Activated T-cell treated with anti-CD3 and anti-CD28 coated beads, Interleukin-2, amount 50 U/mL, for 72 hours (primary cell): ENCODE measurements around the gene ARHGEF35. TPM values are rescaled to one million over a fixed set of nuclear protein-coding genes. Genes with fewer than 3 reads are reported as not detected.
A peak's percentile ranks its signal among the peaks of the same experiment; 100 is the strongest.
"Not testable (repeated sequence)": the region's sequence is repeated elsewhere in the genome, so short reads cannot be mapped to it uniquely, and the experiment has no call there.

ENCODE experiments used
- ATAC-seq, 2 donors: fragments of 150-1000 bp; cut with Tn5 transposase; replicated peaks in 1 of 2; 2 replicates each; pipeline ENCODE4 v1.10.0; 2021; ENCODE audit warnings: moderate library complexity in 2 of 2, mild to moderate bottlenecking in 1 of 2
- DNase-seq, 2 donors: peaks; one replicate each; pipeline ENCODE4 v3.0.0; 2021 to 2022; ENCODE audit warnings: mixed read lengths in 1 of 2
- H3K27ac Mint-ChIP-seq: one replicate; pipeline ENCODE4 v1.8.0; 2022; ENCODE audit warnings: mild to moderate bottlenecking, moderate library complexity, mixed read lengths
- H3K27me3 Mint-ChIP-seq: one replicate; pipeline ENCODE4 v1.8.0; 2022; ENCODE audit warnings: low read depth, mixed read lengths
- H3K36me3 Mint-ChIP-seq, 2 donors: one replicate each; pipeline ENCODE4 v1.8.0; 2022; ENCODE audit warnings: mixed read lengths in 2 of 2, mild to moderate bottlenecking in 1 of 2; ENCODE audit not compliant: insufficient read depth in 2 of 2
- H3K4me1 Mint-ChIP-seq: one replicate; pipeline ENCODE4 v1.8.0; 2022; ENCODE audit warnings: low read depth, mixed read lengths
- H3K4me3 Mint-ChIP-seq, 2 donors: one replicate each; pipeline ENCODE4 v1.8.0; 2022; ENCODE audit warnings: mild to moderate bottlenecking in 2 of 2, mixed read lengths in 2 of 2, moderate library complexity in 2 of 2
- H3K9me3 Mint-ChIP-seq, 2 donors: one replicate each; pipeline ENCODE4 v1.8.0; 2022; ENCODE audit warnings: mixed read lengths in 2 of 2
- total RNA-seq, 2 donors: library from RNA; stranded (reverse); gene quantifications; one replicate each; pipeline ENCODE4 v1.2.3, GENCODE V29; 2022

The ARHGEF35 gene
- total RNA-seq, 2 donors from 2014 or later = 3.8 to 7.4 TPM

- ATAC-seq, H3K4me3 Mint-ChIP-seq, H3K27me3 Mint-ChIP-seq, H3K9me3 Mint-ChIP-seq, H3K36me3 Mint-ChIP-seq, H3K4me1 Mint-ChIP-seq, DNase-seq, H3K27ac Mint-ChIP-seq: not testable (repeated sequence)
Measured at GRCh38 chr7:144203086-144203485, 7.5 kb upstream of the ARHGEF35 start.

- not testable (repeated sequence) for H3K27ac Mint-ChIP-seq, H3K36me3 Mint-ChIP-seq, DNase-seq, H3K4me3 Mint-ChIP-seq, H3K27me3 Mint-ChIP-seq, H3K4me1 Mint-ChIP-seq, H3K9me3 Mint-ChIP-seq
- ATAC-seq = peak; percentile 94 to 96
Measured at GRCh38 chr7:144201978-144202377, 6.3 kb upstream of the ARHGEF35 start.

DNA sequence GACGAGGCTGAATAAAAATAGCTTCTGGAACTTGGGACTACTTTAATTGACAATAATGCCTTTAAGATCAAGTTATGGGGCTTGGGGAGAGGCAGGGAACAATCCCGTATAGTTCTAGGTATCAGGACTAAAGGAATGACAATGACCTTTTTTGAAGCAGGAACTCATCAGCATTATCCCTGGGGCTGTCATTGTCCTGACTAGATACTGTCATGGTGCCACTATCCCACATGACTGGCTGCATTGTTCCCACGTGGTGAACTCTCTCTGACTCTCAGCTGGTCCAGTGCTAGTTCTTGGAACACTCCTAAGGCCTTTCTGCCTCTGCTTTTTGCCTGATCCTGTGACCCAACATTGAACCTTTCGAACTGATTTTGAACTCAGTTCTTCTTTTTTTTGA, 3.3 kb upstream of the ARHGEF35 start:
- H3K27me3 Mint-ChIP-seq, ATAC-seq, H3K9me3 Mint-ChIP-seq, H3K4me3 Mint-ChIP-seq, H3K27ac Mint-ChIP-seq, DNase-seq, H3K36me3 Mint-ChIP-seq, H3K4me1 Mint-ChIP-seq: not testable (repeated sequence)

GRCh38 chr7:144194453-144194852, 1.2 kb downstream of the ARHGEF35 start:
- not testable (repeated sequence) for H3K9me3 Mint-ChIP-seq, H3K27me3 Mint-ChIP-seq, DNase-seq, H3K36me3 Mint-ChIP-seq, H3K4me1 Mint-ChIP-seq, H3K4me3 Mint-ChIP-seq, H3K27ac Mint-ChIP-seq, ATAC-seq

DNA sequence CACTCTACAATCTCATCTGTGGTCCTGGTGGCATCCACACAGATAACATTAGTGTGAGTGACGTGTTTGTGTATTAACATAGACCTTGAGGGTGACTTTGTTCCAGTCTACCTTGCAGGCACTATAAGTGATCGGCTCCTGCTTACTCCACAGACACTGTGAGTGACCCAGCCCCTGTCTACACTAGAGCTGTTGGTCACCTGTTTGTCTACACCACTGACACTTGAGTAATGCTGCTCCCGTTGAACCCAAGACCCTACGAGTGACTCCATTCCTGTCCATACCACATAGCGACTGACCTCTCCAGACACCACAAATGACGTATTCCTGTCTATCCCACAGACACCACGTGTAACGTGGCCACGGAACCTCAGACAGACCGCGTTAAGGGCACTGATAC, 1.9 kb downstream of the ARHGEF35 start:
- not testable (repeated sequence) for H3K36me3 Mint-ChIP-seq, ATAC-seq, DNase-seq, H3K4me3 Mint-ChIP-seq, H3K4me1 Mint-ChIP-seq, H3K27me3 Mint-ChIP-seq, H3K9me3 Mint-ChIP-seq, H3K27ac Mint-ChIP-seq

DNA sequence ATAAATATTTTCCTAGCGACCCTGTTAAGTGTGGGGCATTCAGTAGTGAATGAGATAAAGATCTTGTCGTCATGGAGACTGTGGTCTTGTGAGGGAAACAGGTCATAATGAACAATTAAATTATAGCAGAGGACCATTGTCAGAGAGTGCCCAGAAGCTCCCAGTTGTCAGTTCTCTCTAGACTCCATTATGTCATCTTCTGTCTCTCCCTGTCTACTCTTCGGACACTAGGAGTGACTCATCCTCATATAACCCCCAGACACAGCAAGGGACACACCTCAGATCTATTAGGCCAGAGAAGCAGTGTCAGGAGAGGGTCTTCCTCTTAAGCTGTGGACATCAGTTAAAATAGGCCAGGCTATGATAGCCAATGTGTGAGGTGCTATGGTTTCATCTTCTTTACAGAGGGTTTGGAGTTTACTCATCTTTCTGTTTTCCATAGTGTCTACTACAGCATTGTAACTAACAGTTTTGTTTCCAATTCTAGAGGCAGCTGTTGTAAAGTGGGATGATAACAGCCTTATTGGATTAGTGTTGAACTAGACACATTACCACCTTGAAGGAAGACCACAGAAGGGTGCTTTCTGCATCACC, 7.0 kb downstream of the ARHGEF35 start:
- not testable (repeated sequence) for DNase-seq, H3K36me3 Mint-ChIP-seq, H3K4me3 Mint-ChIP-seq, H3K4me1 Mint-ChIP-seq, H3K27ac Mint-ChIP-seq, H3K27me3 Mint-ChIP-seq, H3K9me3 Mint-ChIP-seq
- ATAC-seq = peak in 1 of 2 donors; percentile 62

DNA sequence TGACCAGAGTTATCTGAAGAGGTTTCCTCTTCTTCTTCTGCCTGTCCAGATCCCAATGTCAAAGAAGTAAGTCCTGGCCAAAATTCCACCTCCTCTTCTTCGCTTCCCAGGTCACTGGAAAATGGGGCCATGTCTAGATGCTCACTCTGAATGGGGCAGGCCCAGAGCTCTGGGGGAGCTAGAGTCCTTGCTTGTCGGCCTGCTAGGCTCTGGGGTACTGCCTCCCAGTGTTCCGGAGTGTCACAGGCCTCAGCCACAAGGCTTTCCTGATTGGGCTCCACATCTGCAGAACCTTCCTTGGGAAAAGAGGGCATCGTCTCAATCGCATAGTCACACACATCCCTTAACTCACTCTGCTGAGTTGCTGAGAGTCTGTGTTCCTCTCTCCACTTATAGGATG, 7.8 kb downstream of the ARHGEF35 start:
- not testable (repeated sequence) for H3K27me3 Mint-ChIP-seq, DNase-seq, H3K4me1 Mint-ChIP-seq, H3K27ac Mint-ChIP-seq, H3K9me3 Mint-ChIP-seq, H3K36me3 Mint-ChIP-seq, H3K4me3 Mint-ChIP-seq, ATAC-seq

- not testable (repeated sequence) for H3K27ac Mint-ChIP-seq, ATAC-seq, H3K9me3 Mint-ChIP-seq, H3K4me3 Mint-ChIP-seq, H3K27me3 Mint-ChIP-seq, DNase-seq, H3K36me3 Mint-ChIP-seq, H3K4me1 Mint-ChIP-seq
Measured at GRCh38 chr7:144183166-144183565, 12.5 kb downstream of the ARHGEF35 start, which contains the start of gene CTAGE4. Gene CTAGE4 (plus strand): TSS chr7:144183466. CDS start chr7:144183504, 38 bp downstream.

- not testable (repeated sequence) for H3K36me3 Mint-ChIP-seq, H3K4me3 Mint-ChIP-seq, DNase-seq, H3K27me3 Mint-ChIP-seq, H3K9me3 Mint-ChIP-seq, ATAC-seq, H3K27ac Mint-ChIP-seq, H3K4me1 Mint-ChIP-seq
Measured at GRCh38 chr7:144179165-144179479, 16.5 kb downstream of the ARHGEF35 start.

DNA sequence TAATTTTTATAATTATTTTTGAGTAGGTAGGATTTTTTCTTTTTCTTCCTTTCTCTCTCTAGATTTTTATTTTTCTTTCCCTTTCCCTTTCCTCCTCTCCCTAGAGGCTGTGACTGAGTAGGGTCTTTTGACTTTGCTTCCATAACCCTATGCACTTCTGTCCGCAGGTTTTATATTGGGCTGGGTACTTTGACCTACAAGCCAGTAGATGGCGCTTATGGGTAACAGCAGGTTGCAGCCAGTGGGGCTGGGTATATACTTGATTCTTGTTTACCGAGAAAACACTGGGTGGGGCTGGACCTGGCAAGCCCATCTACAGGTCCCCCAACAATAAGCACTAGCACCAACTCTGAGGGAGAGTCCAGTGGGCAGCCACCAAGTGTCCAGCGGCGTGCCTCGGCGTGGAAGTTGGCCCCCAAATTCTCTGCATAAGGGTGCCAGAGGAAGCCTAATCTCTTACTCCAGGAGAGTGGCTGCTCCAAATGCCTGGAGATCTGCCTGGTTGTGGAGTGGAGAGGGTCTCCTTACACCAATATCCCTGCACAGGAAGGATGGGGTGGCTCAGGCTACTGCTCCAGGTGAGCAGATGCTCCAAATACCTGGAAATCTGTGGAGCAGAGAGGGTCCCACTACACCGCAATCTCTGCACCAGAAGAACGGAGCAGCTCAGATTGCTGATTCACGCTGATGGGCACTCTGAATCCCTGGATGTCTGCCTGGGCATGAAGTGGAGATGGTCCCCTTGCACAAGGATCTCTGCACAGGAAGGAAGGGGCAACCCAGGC, 17.1 kb downstream of the ARHGEF35 start:
- H3K27ac Mint-ChIP-seq, H3K4me1 Mint-ChIP-seq, H3K27me3 Mint-ChIP-seq, H3K36me3 Mint-ChIP-seq, H3K4me3 Mint-ChIP-seq, H3K9me3 Mint-ChIP-seq: not testable (repeated sequence)
- peak; percentile 12 to 21 for DNase-seq
- peak; percentile 67 to 86 for ATAC-seq

DNA sequence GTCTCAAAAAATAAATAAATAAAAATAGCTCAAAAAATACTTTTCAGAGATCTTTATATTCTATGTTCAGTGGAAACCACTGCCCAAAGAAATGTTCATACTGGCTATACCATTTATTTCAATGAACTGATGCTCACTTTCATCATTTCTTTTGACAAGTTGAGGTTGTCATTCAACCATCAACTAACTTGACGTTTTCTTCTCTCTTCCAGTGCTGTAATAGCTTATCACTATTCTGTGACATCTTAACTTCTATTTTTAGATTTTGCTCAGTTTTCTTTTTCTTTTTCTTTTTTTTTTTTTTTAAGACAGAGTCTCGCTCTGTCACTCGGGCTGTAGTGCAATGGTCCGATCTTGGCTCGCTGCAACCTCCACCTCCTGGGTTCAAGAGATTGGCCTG, 21.0 kb downstream of the ARHGEF35 start:
- Mint-ChIP-seq H3K4me1 (no peaks in the 10 kb centered on the region), H3K27me3 (no peaks in the 10 kb centered on the region), H3K9me3 (peaks cover 2 to 5% of the 10 kb centered on the region in 2 donors), H3K27ac (no peak overlapping the region), H3K36me3 (peaks cover 4% of the 10 kb centered on the region in 2 donors), H3K4me3 (no peak overlapping the region)
- no peak for DNase-seq
- no peak for ATAC-seq

GRCh38 chr7:144171594-144172350, 23.9 kb downstream of the ARHGEF35 start:
- not testable (repeated sequence) for H3K9me3 Mint-ChIP-seq, H3K36me3 Mint-ChIP-seq, H3K27ac Mint-ChIP-seq, ATAC-seq, DNase-seq, H3K27me3 Mint-ChIP-seq, H3K4me1 Mint-ChIP-seq, H3K4me3 Mint-ChIP-seq

GRCh38 chr7:144164784-144165183, 30.8 kb downstream of the ARHGEF35 start:
- Mint-ChIP-seq H3K4me1 (no peaks in the 10 kb centered on the region), H3K36me3 (peaks cover 0 to 2% of the 10 kb centered on the region in 2 donors)
- no peak for DNase-seq

More at GRCh38 chr7:144164784-144165183, 30.8 kb downstream of the ARHGEF35 start:
- Mint-ChIP-seq H3K27me3 (peaks cover 10% of the 10 kb centered on the region), H3K9me3 (no peaks in the 10 kb centered on the region), H3K27ac (no peak overlapping the region), H3K4me3 (no peak overlapping the region)
- ATAC-seq = no peak
